HL-60 (cell line): ENCODE results near the gene SERINC2.

Source experiments
- DNase-seq, 2 experiments: peaks; one replicate each; pipeline ENCODE4 v3.0.0-alpha.2; 2010 to 2020; ENCODE audit warnings: low read depth in 1 of 2, low spot score in 1 of 2
- H3K27ac ChIP-seq: fragments of 250-450 bp; sonication (Bioruptor Pico); replicated peaks from 2 replicates; pipeline ENCODE4 v1.5.1; 2020; ENCODE audit warnings: mild to moderate bottlenecking, moderate library complexity
- H3K27me3 ChIP-seq: fragments of 250-450 bp; sonication (Bioruptor Pico); 2 replicates; pipeline ENCODE4 v1.5.1; 2021; ENCODE audit warnings: mild to moderate bottlenecking, moderate library complexity; ENCODE audit not compliant: insufficient read depth, poor library complexity, severe bottlenecking
- H3K4me3 ChIP-seq: replicated peaks from 2 replicates; pipeline ENCODE4 v1.5.1; 2011; ENCODE audit warnings: mild to moderate bottlenecking, control low read depth, low read length; ENCODE audit not compliant: insufficient read depth
- GABPA ChIP-seq: IDR thresholded peaks from 2 replicates; pipeline ENCODE4 v1.6.1; 2012; ENCODE audit warnings: low read depth
- POLR2AphosphoS5 ChIP-seq: IDR thresholded peaks from 2 replicates; pipeline ENCODE4 v1.6.1; 2012; ENCODE audit warnings: low read depth
- REST ChIP-seq: IDR thresholded peaks from 2 replicates; pipeline ENCODE4 v1.6.1; 2012; ENCODE audit warnings: low read depth; ENCODE audit not compliant: insufficient replicate concordance
- SPI1 ChIP-seq: IDR thresholded peaks from 2 replicates; pipeline ENCODE4 v1.6.1; 2012; ENCODE audit warnings: low read depth, mild to moderate bottlenecking, borderline replicate concordance
- TF ChIP-seq, protein P1 (sequence below): IDR thresholded peaks from one replicate; pipeline ENCODE4 v1.5.1; 2011; ENCODE audit warnings: low read length, control low read depth, inconsistent platforms; ENCODE audit not compliant: insufficient read depth

The SERINC2 gene

GRCh38 chr1:31416101-31416736, 3.2 kb downstream of the SERINC2 start:
- Histone ChIP-seq H3K4me3 (no peak overlapping the region), H3K27me3 (peaks cover 17% of the 10 kb centered on the region), H3K27ac (no peak overlapping the region)
- no peak for DNase-seq
- no peak for TF ChIP-seq POLR2AphosphoS5
- no peak for TF ChIP-seq SPI1
- TF ChIP-seq REST: no peak
- no peak for TF ChIP-seq GABPA
- TF ChIP-seq, protein P1, sequence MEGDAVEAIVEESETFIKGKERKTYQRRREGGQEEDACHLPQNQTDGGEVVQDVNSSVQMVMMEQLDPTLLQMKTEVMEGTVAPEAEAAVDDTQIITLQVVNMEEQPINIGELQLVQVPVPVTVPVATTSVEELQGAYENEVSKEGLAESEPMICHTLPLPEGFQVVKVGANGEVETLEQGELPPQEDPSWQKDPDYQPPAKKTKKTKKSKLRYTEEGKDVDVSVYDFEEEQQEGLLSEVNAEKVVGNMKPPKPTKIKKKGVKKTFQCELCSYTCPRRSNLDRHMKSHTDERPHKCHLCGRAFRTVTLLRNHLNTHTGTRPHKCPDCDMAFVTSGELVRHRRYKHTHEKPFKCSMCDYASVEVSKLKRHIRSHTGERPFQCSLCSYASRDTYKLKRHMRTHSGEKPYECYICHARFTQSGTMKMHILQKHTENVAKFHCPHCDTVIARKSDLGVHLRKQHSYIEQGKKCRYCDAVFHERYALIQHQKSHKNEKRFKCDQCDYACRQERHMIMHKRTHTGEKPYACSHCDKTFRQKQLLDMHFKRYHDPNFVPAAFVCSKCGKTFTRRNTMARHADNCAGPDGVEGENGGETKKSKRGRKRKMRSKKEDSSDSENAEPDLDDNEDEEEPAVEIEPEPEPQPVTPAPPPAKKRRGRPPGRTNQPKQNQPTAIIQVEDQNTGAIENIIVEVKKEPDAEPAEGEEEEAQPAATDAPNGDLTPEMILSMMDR: no peak

- peaks cover 15% of the 10 kb centered on the region for H3K27me3 ChIP-seq
These were observed 4.1 kb downstream of the SERINC2 start for GRCh38 chr1:31417148-31417547.

More at GRCh38 chr1:31417148-31417547, 4.1 kb downstream of the SERINC2 start:
- no peak for TF ChIP-seq SPI1
- no peak for TF ChIP-seq REST
- no peak for TF ChIP-seq GABPA
- no peak for TF ChIP-seq POLR2AphosphoS5
- TF ChIP-seq, protein P1: no peak
- H3K27ac ChIP-seq: no peak overlapping the region
- no peak overlapping the region for H3K4me3 ChIP-seq
- DNase-seq: no peak
